Epithelial cell of prostate (primary cell): Measurements from ENCODE around the gene LCOR.
"Not testable (repeated sequence)": the region's sequence is repeated elsewhere in the genome, so short reads cannot be mapped to it uniquely, and the experiment has no call there.

ENCODE experiments used
- DNase-seq: peaks from one replicate; pipeline ENCODE4 v3.0.0-alpha.2; 2011; ENCODE audit warnings: low read depth, low spot score
- H3K27ac ChIP-seq: fragments of 450-650 bp; 2 replicates; pipeline ENCODE4 v1.5.1; 2017; ENCODE audit warnings: mild to moderate bottlenecking

LCOR gene

GRCh38 chr10:96921655-96922054 lies 89.6 kb downstream of the LCOR start:
- H3K27ac ChIP-seq, result no peak overlapping the region
- DNase-seq, result no peak

DNA sequence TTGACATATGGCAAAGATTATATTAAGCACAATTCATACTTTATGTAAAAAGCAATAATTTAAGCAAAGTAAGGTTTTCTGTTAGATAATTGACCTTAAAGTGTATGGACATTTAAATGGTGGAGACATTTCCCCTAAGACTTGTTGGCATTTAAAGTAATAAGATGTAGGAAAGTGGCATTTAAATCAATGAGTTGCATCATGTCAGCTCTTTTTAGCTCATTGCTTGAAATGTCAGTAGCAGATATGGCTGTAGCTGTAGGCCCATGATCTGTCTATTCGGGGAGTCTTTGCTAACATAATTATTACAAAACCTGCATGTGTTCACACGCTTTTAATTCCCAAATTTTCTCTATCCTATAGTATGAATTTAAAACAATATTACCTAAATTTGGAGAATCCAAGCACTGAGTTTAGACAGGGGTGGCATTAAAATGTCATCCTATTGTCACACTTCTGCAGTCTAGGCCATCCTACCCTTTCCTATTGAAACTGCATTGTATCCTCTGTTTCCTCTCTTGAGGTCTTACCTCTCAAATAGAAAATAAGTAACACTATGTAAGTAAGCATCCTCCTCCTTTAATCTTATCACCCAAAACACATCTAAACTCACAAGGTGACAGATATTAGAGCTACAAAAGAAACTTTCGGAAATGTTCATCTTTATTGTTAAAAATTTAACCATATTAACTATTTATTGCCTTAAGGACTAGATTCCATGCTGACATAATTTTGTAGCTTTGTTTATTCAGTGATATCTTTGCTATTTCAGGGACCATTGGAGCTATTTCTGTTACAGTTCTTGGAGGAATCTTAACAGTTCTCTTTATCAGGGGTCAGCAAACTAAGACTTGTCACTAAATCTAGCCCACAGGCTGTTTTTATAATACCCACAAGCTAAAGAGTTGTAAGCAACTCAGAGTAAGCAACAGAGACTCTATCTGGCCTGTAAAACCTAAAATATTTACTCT lies 91.2 kb downstream of the LCOR start:
- no peak for DNase-seq

GRCh38 chr10:96924861-96925260 lies 92.8 kb downstream of the LCOR start:
- H3K27ac ChIP-seq, result no peak overlapping the region
- DNase-seq, result no peak

More for the DNA sequence above, 91.2 kb downstream of the LCOR start:
- H3K27ac ChIP-seq, result no peak overlapping the region

GRCh38 chr10:96930469-96930868 lies 98.4 kb downstream of the LCOR start:
- H3K27ac ChIP-seq, result no peak overlapping the region
- DNase-seq, result no peak

DNA sequence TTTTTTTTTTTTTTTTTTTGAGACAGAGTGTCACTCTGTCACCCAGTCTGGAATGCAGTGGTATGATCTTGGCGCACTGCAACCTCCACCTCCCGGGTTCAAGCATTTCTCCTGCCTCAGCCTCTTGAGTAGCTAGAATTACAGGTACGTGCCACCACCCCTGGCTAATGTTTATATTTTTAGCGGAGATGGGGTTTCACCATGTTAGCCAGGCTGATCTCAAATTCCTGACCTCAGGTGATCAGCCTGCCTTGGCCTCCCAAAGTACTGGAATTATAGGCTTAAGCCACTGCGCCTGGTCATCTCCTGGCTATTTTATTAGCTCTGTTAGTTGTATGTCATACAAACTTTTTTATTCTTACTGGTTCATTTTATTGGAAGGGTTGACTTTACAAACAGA lies 103.0 kb downstream of the LCOR start:
- DNase-seq, result no peak
- H3K27ac ChIP-seq, result no peak overlapping the region

GRCh38 chr10:96935810-96936209 lies 103.7 kb downstream of the LCOR start:
- DNase-seq, result no peak
- H3K27ac ChIP-seq, result no peak overlapping the region

DNA sequence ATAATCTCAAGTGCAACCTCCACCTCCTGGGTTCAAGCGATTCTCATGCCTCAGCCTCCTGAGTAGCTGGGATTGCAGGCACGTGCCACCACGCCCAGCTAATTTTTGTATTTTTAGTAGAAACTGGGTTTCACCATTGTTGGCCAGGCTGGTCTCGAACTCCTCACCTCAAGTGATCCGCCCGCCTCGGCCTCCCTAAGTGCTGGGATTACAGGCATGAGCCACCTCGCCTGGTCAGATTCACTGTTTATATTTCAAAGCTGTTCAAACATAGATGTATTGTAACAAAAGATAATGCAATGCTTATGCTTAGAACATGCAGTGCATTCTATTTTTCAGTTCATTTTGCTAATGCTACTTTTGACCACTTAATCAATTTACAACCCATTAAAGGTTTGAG lies 111.1 kb downstream of the LCOR start:
- not testable (repeated sequence) for H3K27ac ChIP-seq, DNase-seq

- H3K27ac ChIP-seq, result no peak overlapping the region
- no peak for DNase-seq
These were observed 114.9 kb downstream of the LCOR start for GRCh38 chr10:96947036-96947435.

DNA sequence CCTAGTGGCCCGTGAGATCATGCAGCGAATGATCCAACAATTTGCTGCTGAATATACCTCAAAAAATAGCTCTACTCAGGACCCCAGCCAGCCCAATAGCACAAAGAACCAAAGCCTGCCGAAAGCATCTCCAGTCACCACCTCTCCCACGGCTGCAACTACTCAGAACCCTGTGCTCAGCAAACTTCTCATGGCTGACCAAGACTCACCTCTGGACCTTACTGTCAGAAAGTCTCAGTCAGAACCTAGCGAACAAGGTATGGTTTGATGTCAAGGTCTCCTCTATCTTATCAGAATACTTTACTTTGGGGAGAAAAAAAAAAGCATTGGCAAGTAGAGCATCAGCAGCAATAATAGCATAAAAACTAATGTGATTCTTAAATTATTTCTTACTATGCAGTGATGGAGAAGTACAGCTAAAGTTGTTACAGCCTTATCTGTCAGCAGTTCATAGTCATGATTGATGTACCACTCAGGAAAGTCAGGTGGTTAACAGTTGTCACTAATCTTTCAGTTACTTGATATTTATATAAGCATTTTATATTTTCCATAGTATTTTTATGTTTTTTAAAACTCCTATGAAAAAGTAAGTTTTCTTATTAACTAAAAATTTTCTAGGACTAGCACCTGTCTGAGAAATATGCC lies 117.1 kb downstream of the LCOR start:
- no peak for DNase-seq

GRCh38 chr10:96951954-96952353 lies 119.9 kb downstream of the LCOR start:
- H3K27ac ChIP-seq, result no peak overlapping the region
- no peak for DNase-seq

More for the DNA sequence above, 117.1 kb downstream of the LCOR start:
- H3K27ac ChIP-seq, result no peak overlapping the region

- DNase-seq, result no peak
- no peak overlapping the region for H3K27ac ChIP-seq
These were observed 123.7 kb downstream of the LCOR start for GRCh38 chr10:96955794-96956193.

- H3K27ac ChIP-seq, result no peak overlapping the region
- no peak for DNase-seq
These were observed 126.0 kb downstream of the LCOR start for GRCh38 chr10:96958071-96958470.

DNA sequence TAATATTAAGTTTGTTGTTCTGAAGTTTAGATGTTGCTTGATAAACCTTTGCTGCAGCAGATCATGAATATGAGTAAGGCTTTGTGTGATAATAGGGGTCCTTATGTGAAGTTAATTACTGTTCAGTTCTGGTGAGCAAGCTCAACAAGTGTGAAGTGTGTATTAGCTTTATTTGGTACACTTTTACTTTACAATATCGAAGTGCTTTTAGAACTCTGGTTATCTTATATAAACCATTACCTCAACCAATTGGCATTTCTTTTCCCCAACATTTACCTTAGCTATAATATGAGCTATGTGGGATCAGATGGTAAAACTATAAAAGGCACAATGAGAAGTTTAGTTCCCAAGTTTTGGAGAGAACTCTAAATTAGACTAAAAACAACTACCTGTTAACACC lies 127.6 kb downstream of the LCOR start:
- DNase-seq, result no peak
- H3K27ac ChIP-seq, result no peak overlapping the region

DNA sequence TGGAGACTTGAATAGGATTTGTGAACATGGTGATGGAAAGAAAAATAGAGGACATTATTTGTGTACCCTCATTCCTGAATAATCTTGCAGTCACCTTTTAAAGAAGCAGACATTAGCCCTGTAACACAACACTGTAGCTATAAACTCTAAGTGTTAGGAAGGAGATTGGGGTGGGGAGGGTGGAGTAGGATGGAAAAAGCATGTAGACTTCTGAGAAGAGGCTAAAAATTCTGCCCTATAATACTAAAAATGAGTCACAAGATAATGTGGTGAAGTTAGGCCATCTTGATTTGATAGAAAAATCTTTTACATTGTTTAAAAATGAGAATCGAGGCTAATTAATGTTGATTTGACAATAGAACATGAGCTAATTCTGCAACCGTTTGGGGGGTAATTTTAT lies 128.8 kb downstream of the LCOR start:
- no peak for DNase-seq
- H3K27ac ChIP-seq, result no peak overlapping the region

- DNase-seq, result no peak
- no peak overlapping the region for H3K27ac ChIP-seq
These were observed 132.0 kb downstream of the LCOR start for GRCh38 chr10:96964131-96964530.

- no peak overlapping the region for H3K27ac ChIP-seq
- DNase-seq, result no peak
These were observed 135.7 kb downstream of the LCOR start for GRCh38 chr10:96967847-96968246.

GRCh38 chr10:96968682-96969423 lies 136.8 kb downstream of the LCOR start:
- no peak for DNase-seq
- H3K27ac ChIP-seq, result no peak overlapping the region

DNA sequence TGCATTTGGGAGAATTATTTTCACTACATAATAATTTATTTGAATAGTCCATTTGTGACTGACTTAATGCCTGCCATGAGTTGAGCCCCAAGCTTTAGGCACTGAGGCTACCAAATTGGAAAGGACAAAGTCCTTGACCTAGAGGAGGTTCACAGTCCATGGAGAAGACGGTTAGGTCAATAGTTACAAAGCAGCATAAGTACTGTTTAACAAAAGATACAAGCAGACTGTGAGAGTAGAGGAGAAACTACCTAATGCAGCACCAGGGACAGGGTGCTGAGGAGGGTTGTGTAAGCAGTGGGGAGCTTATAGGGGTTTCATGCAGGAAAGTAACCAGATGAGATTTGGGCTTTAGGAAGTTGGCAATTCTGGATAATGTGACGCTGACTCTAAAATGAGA lies 139.2 kb downstream of the LCOR start:
- no peak overlapping the region for H3K27ac ChIP-seq
- no peak for DNase-seq

- no peak overlapping the region for H3K27ac ChIP-seq
- DNase-seq, result no peak
These were observed 140.2 kb downstream of the LCOR start for GRCh38 chr10:96972264-96972663.

GRCh38 chr10:96973809-96974747 lies 142.0 kb downstream of the LCOR start:
- no peak overlapping the region for H3K27ac ChIP-seq
- DNase-seq, result no peak
